Measurements from ENCODE around the gene ATP13A2.

DNA sequence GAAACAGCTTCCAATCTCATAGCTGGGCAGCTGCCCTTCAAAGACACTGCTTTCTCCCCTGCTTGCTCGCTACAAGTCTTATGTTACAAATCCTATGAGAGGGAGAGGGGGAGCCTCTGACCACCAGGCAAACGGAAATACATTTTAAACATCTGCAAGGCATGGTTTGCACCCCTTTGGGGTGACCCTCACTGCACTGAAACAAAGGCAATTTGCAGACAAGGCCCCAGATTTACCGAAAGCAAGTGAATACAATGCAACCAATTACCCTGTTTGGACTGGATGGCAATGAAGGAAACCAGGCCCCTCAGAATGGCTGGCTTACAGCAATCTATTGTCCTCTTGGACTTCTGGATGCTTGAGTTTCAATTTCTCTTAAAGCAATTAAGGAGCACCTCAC lies 11.8 kb upstream of the ATP13A2 start:
- TF ChIP-seq, protein P1, sequence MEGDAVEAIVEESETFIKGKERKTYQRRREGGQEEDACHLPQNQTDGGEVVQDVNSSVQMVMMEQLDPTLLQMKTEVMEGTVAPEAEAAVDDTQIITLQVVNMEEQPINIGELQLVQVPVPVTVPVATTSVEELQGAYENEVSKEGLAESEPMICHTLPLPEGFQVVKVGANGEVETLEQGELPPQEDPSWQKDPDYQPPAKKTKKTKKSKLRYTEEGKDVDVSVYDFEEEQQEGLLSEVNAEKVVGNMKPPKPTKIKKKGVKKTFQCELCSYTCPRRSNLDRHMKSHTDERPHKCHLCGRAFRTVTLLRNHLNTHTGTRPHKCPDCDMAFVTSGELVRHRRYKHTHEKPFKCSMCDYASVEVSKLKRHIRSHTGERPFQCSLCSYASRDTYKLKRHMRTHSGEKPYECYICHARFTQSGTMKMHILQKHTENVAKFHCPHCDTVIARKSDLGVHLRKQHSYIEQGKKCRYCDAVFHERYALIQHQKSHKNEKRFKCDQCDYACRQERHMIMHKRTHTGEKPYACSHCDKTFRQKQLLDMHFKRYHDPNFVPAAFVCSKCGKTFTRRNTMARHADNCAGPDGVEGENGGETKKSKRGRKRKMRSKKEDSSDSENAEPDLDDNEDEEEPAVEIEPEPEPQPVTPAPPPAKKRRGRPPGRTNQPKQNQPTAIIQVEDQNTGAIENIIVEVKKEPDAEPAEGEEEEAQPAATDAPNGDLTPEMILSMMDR (IDR thresholded peaks at IDR 0.05): no peak
- TF ChIP-seq EP300 (IDR thresholded peaks at IDR 0.05): no peak

All from stomach (tissue), 4 donors.